Choroid plexus epithelial cell (primary cell): ENCODE data around the gene SMARCAD1.
"Not testable (repeated sequence)": the region's sequence is repeated elsewhere in the genome, so short reads cannot be mapped to it uniquely, and the experiment has no call there.

ENCODE experiments used
- DNase-seq: peaks from one replicate; pipeline ENCODE4 v3.0.0-alpha.2; 2010; ENCODE audit warnings: low read depth
- H3K4me3 ChIP-seq: 2 replicates; pipeline ENCODE4 v1.5.1; 2011; ENCODE audit warnings: low read depth, mild to moderate bottlenecking, control low read depth, low read length, moderate library complexity
- CTCF ChIP-seq: conservative IDR thresholded peaks from 2 replicates; pipeline ENCODE4 v1.5.1; 2011; ENCODE audit warnings: low read depth, mild to moderate bottlenecking, control low read depth, inconsistent platforms, low read length, moderate library complexity

Gene SMARCAD1

DNA sequence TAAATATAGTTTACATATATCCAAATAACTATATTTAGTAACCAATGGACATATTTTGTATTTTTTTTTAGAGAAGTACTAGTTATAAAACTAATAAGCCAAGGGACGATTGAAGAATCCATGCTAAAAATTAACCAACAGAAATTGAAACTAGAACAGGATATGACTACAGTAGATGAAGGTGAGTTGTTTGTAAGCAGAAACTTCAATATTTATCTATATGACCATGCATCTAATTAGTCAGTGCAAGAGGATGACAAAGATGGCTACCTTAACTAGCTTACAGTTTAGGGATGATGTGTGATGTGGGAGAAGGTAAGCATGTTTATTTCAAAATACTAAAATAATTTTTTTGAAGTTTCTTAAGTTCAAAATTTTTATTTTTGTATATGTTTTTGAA lies 77.2 kb downstream of the SMARCAD1 start:
- H3K4me3 ChIP-seq: no peak overlapping the region
- TF ChIP-seq CTCF: no peak
- DNase-seq: no peak

DNA sequence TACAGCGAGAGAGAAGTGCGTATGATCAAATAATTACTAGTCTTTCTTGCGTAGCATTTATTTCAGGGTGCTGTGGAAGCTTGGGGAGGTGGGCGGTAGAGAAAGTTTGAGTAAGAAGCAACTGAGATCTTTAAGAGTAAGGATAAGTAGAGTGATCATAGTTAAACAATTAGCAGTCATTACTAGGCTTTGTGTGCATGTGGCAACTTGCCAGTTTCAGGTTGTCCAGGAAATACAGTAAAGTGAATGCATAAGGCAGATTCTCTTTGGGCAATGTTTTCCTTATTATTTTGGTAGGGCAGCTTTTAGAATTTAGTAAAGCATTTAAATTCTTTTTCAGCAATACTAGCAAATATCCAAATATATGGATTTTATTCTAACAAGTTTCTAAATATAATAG lies 78.0 kb downstream of the SMARCAD1 start:
- DNase-seq: no peak
- TF ChIP-seq CTCF: no peak
- H3K4me3 ChIP-seq: no peak overlapping the region

- peak; percentile 20 for DNase-seq
- peak; percentile 15 for TF ChIP-seq CTCF
- H3K4me3 ChIP-seq: no peak overlapping the region
Observed at GRCh38 chr4:94290245-94290644, 82.6 kb downstream of the SMARCAD1 start.

DNA sequence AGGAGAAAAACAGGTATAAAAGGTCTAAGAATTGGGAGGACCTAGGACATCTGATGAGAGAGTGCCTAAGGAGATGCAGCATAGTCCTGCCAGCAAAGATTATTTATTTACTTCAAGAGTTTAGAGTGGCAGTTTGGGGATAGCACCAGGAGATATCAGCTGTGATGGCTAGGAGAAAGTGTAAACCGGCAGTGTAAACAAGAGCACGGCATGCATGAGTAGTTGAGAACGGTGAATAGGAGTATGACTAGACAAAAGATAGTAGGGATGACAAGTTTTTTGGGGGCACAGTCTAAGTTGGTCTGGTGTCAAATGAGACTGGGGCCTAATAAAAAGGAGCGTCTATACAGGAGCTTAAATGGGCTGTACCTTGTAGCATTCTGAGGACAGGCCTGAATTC lies 86.3 kb downstream of the SMARCAD1 start:
- not testable (repeated sequence) for DNase-seq, H3K4me3 ChIP-seq

- not testable (repeated sequence) for H3K4me3 ChIP-seq, DNase-seq
Observed at GRCh38 chr4:94295473-94295872, 87.8 kb downstream of the SMARCAD1 start.

GRCh38 chr4:94298725-94299252 lies 91.1 kb downstream of the SMARCAD1 start:
- DNase-seq: no peak
- H3K4me3 ChIP-seq: no peak overlapping the region
- TF ChIP-seq CTCF: no peak

DNA sequence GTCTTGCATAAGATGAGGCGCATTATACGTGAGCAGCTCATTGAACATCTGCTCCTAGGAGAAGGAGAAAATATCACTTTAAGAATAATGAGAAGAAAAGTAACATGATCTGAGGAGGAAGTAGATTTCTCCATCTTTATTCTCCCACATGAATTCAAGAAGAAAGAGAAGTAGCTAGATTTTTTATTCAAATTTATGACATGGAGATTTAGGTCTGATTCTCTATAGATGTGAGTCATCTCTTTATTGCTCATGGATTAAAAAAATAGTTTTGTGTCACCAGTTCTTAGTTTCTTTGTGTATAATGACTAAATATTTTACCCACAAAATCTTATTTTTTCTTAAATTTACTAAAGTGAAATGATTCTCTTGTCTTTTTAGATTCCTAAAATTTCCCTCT lies 94.5 kb downstream of the SMARCAD1 start:
- H3K4me3 ChIP-seq: no peak overlapping the region
- TF ChIP-seq CTCF: no peak
- DNase-seq: peak; percentile 20

DNA sequence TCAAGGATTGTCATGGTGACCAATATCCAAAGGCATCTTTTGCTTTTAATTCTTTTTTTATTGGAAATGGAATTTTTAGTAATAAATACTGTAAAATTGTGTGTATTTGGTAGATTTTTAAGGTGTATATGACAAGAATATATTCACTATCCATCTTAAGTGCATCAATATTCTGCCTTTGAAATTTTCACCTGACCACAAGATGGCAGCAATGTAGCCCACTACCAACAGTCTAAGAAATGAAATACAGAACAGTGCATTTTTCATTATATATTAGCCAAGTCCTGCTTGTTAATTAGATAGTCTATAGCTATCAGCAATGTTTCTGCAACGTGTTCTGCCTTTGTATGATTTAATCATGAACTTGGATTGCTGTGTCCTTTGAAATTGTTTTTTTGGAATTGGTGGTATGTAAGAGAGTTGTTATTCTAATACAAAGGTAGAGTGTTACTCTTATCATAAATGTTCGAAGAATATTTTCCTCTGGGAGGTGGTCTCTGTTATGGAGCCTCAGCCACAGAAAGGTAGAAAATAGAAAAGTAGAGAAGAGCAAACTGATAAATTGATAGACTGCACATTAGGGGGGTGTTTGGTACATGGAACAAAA lies 96.8 kb downstream of the SMARCAD1 start:
- TF ChIP-seq CTCF: peak; percentile 70
- DNase-seq: peak; percentile 73
- H3K4me3 ChIP-seq: no peak overlapping the region
